HG03432 (cell line): Measurements from ENCODE around the gene RCN1.
"Not testable (repeated sequence)": the region's sequence is repeated elsewhere in the genome, so short reads cannot be mapped to it uniquely, and the experiment has no call there.

Source experiments
- ATAC-seq: cut with Tn5 transposase; IDR thresholded peaks from one replicate; pipeline ENCODE4 v1.9.1; 2021; ENCODE audit warnings: mild to moderate bottlenecking, moderate library complexity; ENCODE audit not compliant: unreplicated experiment

RCN1 gene

GRCh38 chr11:32073644-32074026 lies 17.2 kb upstream of the RCN1 start:
- ATAC-seq = no peak

- no peak for ATAC-seq
These were observed 11.3 kb upstream of the RCN1 start for GRCh38 chr11:32079553-32079952.

GRCh38 chr11:32080361-32080980 lies 10.4 kb upstream of the RCN1 start:
- ATAC-seq = no peak

- peak; percentile 75 for ATAC-seq
These were observed 9.7 kb upstream of the RCN1 start for GRCh38 chr11:32081129-32081641.

GRCh38 chr11:32081901-32082300 lies 9.0 kb upstream of the RCN1 start:
- ATAC-seq = no peak

- no peak for ATAC-seq
These were observed 8.4 kb upstream of the RCN1 start for GRCh38 chr11:32082346-32082986.

GRCh38 chr11:32087597-32087996 lies 3.3 kb upstream of the RCN1 start:
- peak; percentile 2 for ATAC-seq

GRCh38 chr11:32088117-32088941 lies 2.5 kb upstream of the RCN1 start:
- peak; percentile 37 for ATAC-seq

GRCh38 chr11:32092581-32093170 lies 1.8 kb downstream of the RCN1 start:
- no peak for ATAC-seq

GRCh38 chr11:32094923-32095322 lies 4.0 kb downstream of the RCN1 start:
- no peak for ATAC-seq

GRCh38 chr11:32098142-32098903 lies 7.4 kb downstream of the RCN1 start:
- ATAC-seq = no peak

GRCh38 chr11:32099516-32099915 lies 8.6 kb downstream of the RCN1 start:
- no peak for ATAC-seq

- no peak for ATAC-seq
These were observed 9.6 kb downstream of the RCN1 start for GRCh38 chr11:32100495-32100894.

GRCh38 chr11:32101791-32102190 lies 10.9 kb downstream of the RCN1 start:
- ATAC-seq = no peak

GRCh38 chr11:32103121-32103719 lies 12.3 kb downstream of the RCN1 start:
- ATAC-seq = not testable (repeated sequence)

- no peak for ATAC-seq
These were observed 13.1 kb downstream of the RCN1 start for GRCh38 chr11:32103941-32104340.

- ATAC-seq = peak; percentile 87
These were observed 15.1 kb downstream of the RCN1 start for GRCh38 chr11:32105871-32106560.

GRCh38 chr11:32107647-32108046 lies 16.8 kb downstream of the RCN1 start:
- no peak for ATAC-seq

- ATAC-seq = no peak
These were observed 17.7 kb downstream of the RCN1 start for GRCh38 chr11:32108576-32108975.

GRCh38 chr11:32109138-32109537 lies 18.3 kb downstream of the RCN1 start:
- ATAC-seq = no peak
